CD14-positive monocyte (primary cell): ENCODE measurements around the gene ERCC6L2. TPM values are rescaled to one million over a fixed set of nuclear protein-coding genes. Genes with fewer than 3 reads are reported as not detected.

Source experiments
- DNase-seq, 3 donors: peaks; one replicate each; pipeline ENCODE4 v3.0.0-alpha.2; 2011 to 2022
- H2AFZ ChIP-seq: 2 replicates; pipeline ENCODE4 v1.6.0; 2012; ENCODE audit warnings: mild to moderate bottlenecking, low read depth, low read length, inconsistent platforms; ENCODE audit not compliant: insufficient read depth, poor library complexity, severe bottlenecking
- H3K27ac ChIP-seq, 2 donors: 1 replicate in 1 of 2; 2 replicates in 1 of 2; pipeline ENCODE4 v1.5.1; 2012 to 2013; ENCODE audit warnings: low read length in 2 of 2, control low read depth in 1 of 2, inconsistent platforms in 1 of 2, low read depth in 1 of 2, mild to moderate bottlenecking in 1 of 2
- H3K27me3 ChIP-seq, 2 donors: one replicate each; pipeline versions ENCODE4 v1.6.0 to v1.6.1; 2011 to 2013; ENCODE audit warnings: low read length in 2 of 2; ENCODE audit not compliant: control insufficient read depth in 2 of 2, insufficient read depth in 2 of 2
- H3K36me3 ChIP-seq, 2 donors: replicated peaks in 1 of 2; 1 replicate in 1 of 2; 2 replicates in 1 of 2; pipeline versions ENCODE4 v1.5.1 to v1.6.1; 2012 to 2013; ENCODE audit warnings: low read length in 2 of 2, control low read depth in 1 of 2, inconsistent platforms in 1 of 2, mild to moderate bottlenecking in 1 of 2; ENCODE audit not compliant: insufficient read depth in 2 of 2, control insufficient read depth in 1 of 2
- H3K4me1 ChIP-seq, 2 donors: 1 replicate in 1 of 2; 2 replicates in 1 of 2; pipeline versions ENCODE4 v1.5.1 to v1.6.1; 2012 to 2013; ENCODE audit warnings: low read length in 2 of 2, control low read depth in 1 of 2, inconsistent platforms in 1 of 2, mild to moderate bottlenecking in 1 of 2, moderate library complexity in 1 of 2; ENCODE audit not compliant: insufficient read depth in 2 of 2, control insufficient read depth in 1 of 2
- H3K4me2 ChIP-seq: replicated peaks from 2 replicates; pipeline ENCODE3; 2012; ENCODE audit warnings: low read length, moderate library complexity, mild to moderate bottlenecking; ENCODE audit not compliant: poor library complexity, severe bottlenecking; ENCODE audit errors: extremely low read depth
- H3K4me3 ChIP-seq, 3 experiments: fragments of 200-600 bp in 1 of 3; sonication (generic) in 1 of 3; replicated peaks in 1 of 3; 1 replicate in 2 of 3; 2 replicates in 1 of 3; pipeline ENCODE4 v1.5.1; 2011 to 2013; ENCODE audit warnings: low read length in 3 of 3, mild to moderate bottlenecking in 3 of 3, control low read depth in 2 of 3, low read depth in 2 of 3, inconsistent platforms in 1 of 3, moderate library complexity in 1 of 3
- H3K79me2 ChIP-seq: 2 replicates; pipeline ENCODE4 v1.6.0; 2012; ENCODE audit warnings: mild to moderate bottlenecking, control low read depth, inconsistent platforms, low read length, moderate library complexity; ENCODE audit not compliant: insufficient read depth
- H3K9ac ChIP-seq: 2 replicates; pipeline ENCODE4 v1.6.0; 2017; ENCODE audit warnings: low read length, mild to moderate bottlenecking; ENCODE audit not compliant: insufficient read depth, poor library complexity, severe bottlenecking
- H3K9me3 ChIP-seq, 2 donors: replicated peaks in 1 of 2; 1 replicate in 1 of 2; 2 replicates in 1 of 2; pipeline versions ENCODE4 v1.5.1 to v1.6.1; 2012 to 2013; ENCODE audit warnings: low read length in 2 of 2, control low read depth in 1 of 2; ENCODE audit not compliant: control insufficient read depth in 1 of 2, insufficient read depth in 1 of 2
- H4K20me1 ChIP-seq: 2 replicates; pipeline ENCODE4 v1.6.0; 2012; ENCODE audit warnings: mild to moderate bottlenecking, low read length, control low read depth, moderate library complexity; ENCODE audit not compliant: insufficient read depth
- H3K27ac Mint-ChIP-seq, 7 donors: one replicate each; pipeline ENCODE4 v1.8.0; 2020; ENCODE audit warnings: mild to moderate bottlenecking in 7 of 7, mixed read lengths in 7 of 7, moderate library complexity in 6 of 7, inconsistent platforms in 2 of 7
- H3K27me3 Mint-ChIP-seq, 3 donors: one replicate each; pipeline ENCODE4 v1.8.0; 2021 to 2022; ENCODE audit warnings: low read depth in 3 of 3, mild to moderate bottlenecking in 3 of 3, mixed read lengths in 3 of 3, moderate library complexity in 3 of 3, inconsistent platforms in 1 of 3
- H3K36me3 Mint-ChIP-seq, 2 donors: one replicate each; pipeline ENCODE4 v1.8.0; 2020; ENCODE audit warnings: mixed read lengths in 2 of 2, inconsistent platforms in 1 of 2, mild to moderate bottlenecking in 1 of 2
- H3K4me1 Mint-ChIP-seq: one replicate; pipeline ENCODE4 v1.8.0; 2020; ENCODE audit warnings: mild to moderate bottlenecking, mixed read lengths
- H3K4me3 Mint-ChIP-seq, 2 donors: one replicate each; pipeline ENCODE4 v1.8.0; 2020; ENCODE audit warnings: mild to moderate bottlenecking in 2 of 2, mixed read lengths in 2 of 2, moderate library complexity in 1 of 2
- H3K9me3 Mint-ChIP-seq, 7 donors: one replicate each; pipeline ENCODE4 v1.8.0; 2020 to 2022; ENCODE audit warnings: mixed read lengths in 7 of 7, mild to moderate bottlenecking in 6 of 7, moderate library complexity in 6 of 7, inconsistent platforms in 2 of 7
- WGBS: methylation state at CpG from one replicate; pipeline ENCODE4 v1.1.5; 2013; ENCODE audit warnings: missing lambda C conversion rate; ENCODE audit not compliant: insufficient coverage; 5-methylcytosine and 5-hydroxymethylcytosine counted together
- intact Hi-C, 2 donors: fragments of 100-400 bp; cut with micrococcal nuclease; formaldehyde crosslinking; loops; one replicate each; pipeline versions ENCODE4 v1.15.0 to v1.15.1; 2023
- polyA plus RNA-seq, 3 donors: library from polyadenylated mRNA; depleted of rRNA in 1 of 3; unstranded in 2 of 3; stranded (reverse) in 1 of 3; fragments of 300-500 nt in 2 of 3; fragments of >200 nt in 1 of 3; fragmentation: Illumina TruSeq in 2 of 3; gene quantifications; 1 replicate in 2 of 3; 2 replicates in 1 of 3; pipeline ENCODE4 v1.2.3, GENCODE V29; 2012 to 2021
- TF ChIP-seq, protein P1 (sequence below): fragments of 200-600 bp; IDR thresholded peaks from one replicate; pipeline ENCODE4 v1.8.0; 2022; ENCODE audit warnings: antibody characterized with exemption, mild to moderate bottlenecking

The ERCC6L2 gene
- polyA plus RNA-seq, 3 donors: 7.1 to 18.9 (median 7.2) TPM

DNA sequence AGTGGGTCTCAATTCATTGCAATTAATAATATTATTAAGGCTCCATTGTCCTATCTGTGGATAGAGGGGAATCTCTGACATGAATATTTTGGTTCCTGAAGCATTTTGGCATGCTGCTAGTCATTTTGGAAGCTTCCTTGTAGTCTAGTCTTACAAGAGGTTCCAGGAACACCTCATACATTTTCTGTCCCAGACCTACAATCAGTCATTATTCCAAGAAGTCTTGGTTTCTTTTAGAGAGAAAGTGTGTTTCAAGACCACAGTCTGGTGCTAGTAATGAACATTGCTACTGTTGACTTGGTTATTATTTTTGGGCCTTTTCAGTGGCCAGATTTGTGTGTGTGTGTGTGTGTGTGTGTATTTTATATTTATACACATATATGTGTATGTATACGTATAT, 98.9 kb downstream of the ERCC6L2 start:
- Mint-ChIP-seq H3K36me3 (peaks cover 34 to 47% of the 10 kb centered on the region in 2 donors), H3K4me3 (no peak overlapping the region), H3K9me3 (peaks cover 0 to 6% (median 1%) of the 10 kb centered on the region in 7 donors), H3K4me1 (peaks cover 3% of the 10 kb centered on the region), H3K27me3 (peaks cover 0 to 3% (median 1%) of the 10 kb centered on the region in 3 donors), H3K27ac (no peak overlapping the region)
- no peak overlapping the region for H3K4me2 ChIP-seq
- no peak for DNase-seq
- no peaks in the 10 kb centered on the region for H4K20me1 ChIP-seq
- peaks cover 0 to 7% of the 10 kb centered on the region in 2 donors for H3K4me1 ChIP-seq
- H3K9ac ChIP-seq: no peak overlapping the region
- H3K27me3 ChIP-seq: no peaks in the 10 kb centered on the region
- WGBS: no CpG with 5 or more reads among the region's 1 CpG
- H3K79me2 ChIP-seq: no peaks in the 10 kb centered on the region
- H2AFZ ChIP-seq: no peak overlapping the region
- no peaks in the 10 kb centered on the region for H3K9me3 ChIP-seq
- TF ChIP-seq, protein P1, sequence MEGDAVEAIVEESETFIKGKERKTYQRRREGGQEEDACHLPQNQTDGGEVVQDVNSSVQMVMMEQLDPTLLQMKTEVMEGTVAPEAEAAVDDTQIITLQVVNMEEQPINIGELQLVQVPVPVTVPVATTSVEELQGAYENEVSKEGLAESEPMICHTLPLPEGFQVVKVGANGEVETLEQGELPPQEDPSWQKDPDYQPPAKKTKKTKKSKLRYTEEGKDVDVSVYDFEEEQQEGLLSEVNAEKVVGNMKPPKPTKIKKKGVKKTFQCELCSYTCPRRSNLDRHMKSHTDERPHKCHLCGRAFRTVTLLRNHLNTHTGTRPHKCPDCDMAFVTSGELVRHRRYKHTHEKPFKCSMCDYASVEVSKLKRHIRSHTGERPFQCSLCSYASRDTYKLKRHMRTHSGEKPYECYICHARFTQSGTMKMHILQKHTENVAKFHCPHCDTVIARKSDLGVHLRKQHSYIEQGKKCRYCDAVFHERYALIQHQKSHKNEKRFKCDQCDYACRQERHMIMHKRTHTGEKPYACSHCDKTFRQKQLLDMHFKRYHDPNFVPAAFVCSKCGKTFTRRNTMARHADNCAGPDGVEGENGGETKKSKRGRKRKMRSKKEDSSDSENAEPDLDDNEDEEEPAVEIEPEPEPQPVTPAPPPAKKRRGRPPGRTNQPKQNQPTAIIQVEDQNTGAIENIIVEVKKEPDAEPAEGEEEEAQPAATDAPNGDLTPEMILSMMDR: no peak
- H3K27ac ChIP-seq: no peak overlapping the region
- intact Hi-C loops: no loop called here
- no peak overlapping the region for H3K4me3 ChIP-seq
- H3K36me3 ChIP-seq: peaks cover 22 to 32% of the 10 kb centered on the region in 2 donors

DNA sequence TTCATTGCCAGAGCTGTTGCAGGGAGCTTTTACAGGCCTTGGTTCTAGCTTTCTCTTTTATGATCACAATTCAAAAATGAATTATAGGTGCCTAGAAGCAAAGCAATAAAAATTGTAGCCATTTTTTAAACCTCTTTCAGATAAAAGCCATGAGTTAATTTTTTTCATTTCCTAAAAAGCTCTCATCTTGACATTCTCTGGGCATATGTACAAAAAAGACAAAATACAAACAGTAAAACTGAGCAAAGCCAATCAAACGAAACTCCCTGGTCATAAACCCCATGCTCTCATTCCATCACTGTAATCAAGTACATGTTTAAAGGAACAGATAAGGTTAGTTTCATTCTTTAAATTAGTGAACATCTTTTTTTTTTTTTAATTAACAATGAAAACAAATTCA, 101.9 kb downstream of the ERCC6L2 start:
- Histone ChIP-seq H2AFZ (no peak overlapping the region), H3K4me3 (no peak overlapping the region), H3K36me3 (peaks cover 10 to 20% of the 10 kb centered on the region in 2 donors), H3K27me3 (no peaks in the 10 kb centered on the region), H3K9me3 (no peaks in the 10 kb centered on the region), H3K79me2 (no peaks in the 10 kb centered on the region), H3K4me1 (peaks cover 11 to 21% of the 10 kb centered on the region in 2 donors), H4K20me1 (no peaks in the 10 kb centered on the region), H3K4me2 (no peak overlapping the region), H3K9ac (no peak overlapping the region), H3K27ac (no peak overlapping the region)
- peaks cover 20 to 31% of the 10 kb centered on the region in 2 donors for H3K36me3 Mint-ChIP-seq
- TF ChIP-seq, protein P1: no peak
- intact Hi-C loops: no loop called here
- H3K27ac Mint-ChIP-seq: no peak overlapping the region
- DNase-seq: no peak
- WGBS: no CpG with 5 or more reads among the region's 1 CpG
- peaks cover 20% of the 10 kb centered on the region for H3K4me1 Mint-ChIP-seq
- H3K9me3 Mint-ChIP-seq: peaks cover 0 to 6% (median 1%) of the 10 kb centered on the region in 7 donors
- H3K4me3 Mint-ChIP-seq: no peak overlapping the region
- peaks cover 0 to 3% (median 1%) of the 10 kb centered on the region in 3 donors for H3K27me3 Mint-ChIP-seq
